SKM-1 (cell line): ENCODE results near the gene LITAFD.
"Not testable (repeated sequence)": the region's sequence is repeated elsewhere in the genome, so short reads cannot be mapped to it uniquely, and the experiment has no call there.

Experiments
- DNase-seq: peaks from one replicate; lab custom pipeline; 2025; ENCODE audit not compliant: unreplicated experiment; lab: John Stamatoyannopoulos, UW

LITAFD gene

GRCh38 chr16:8882041-8882617, at the start of gene LITAFD:
LITAFD (plus strand) TSS chr16:8882351; CDS start chr16:8884356, 2,005 bp downstream.
- no peak for DNase-seq

DNA sequence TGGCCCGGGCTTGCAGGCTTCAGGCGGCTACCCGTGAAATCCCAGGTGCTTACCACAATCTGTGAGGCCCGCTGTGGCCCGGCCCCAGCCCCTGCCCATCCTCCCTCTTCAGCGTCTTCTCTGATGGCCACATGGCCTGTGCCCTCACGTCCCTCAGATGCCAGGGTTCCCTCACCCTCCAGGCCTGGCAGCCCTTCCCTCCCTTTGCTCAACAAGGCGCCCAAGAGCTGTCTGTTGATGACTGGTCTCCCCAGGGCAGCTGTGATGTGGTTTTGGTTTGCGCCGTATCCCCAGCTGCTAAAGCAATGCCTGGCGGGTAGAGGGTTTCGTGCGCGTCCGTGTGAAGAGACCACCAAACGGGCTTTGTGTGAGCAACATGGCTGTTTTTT, 49.4 kb upstream of the LITAFD start:
- no peak for DNase-seq

DNA sequence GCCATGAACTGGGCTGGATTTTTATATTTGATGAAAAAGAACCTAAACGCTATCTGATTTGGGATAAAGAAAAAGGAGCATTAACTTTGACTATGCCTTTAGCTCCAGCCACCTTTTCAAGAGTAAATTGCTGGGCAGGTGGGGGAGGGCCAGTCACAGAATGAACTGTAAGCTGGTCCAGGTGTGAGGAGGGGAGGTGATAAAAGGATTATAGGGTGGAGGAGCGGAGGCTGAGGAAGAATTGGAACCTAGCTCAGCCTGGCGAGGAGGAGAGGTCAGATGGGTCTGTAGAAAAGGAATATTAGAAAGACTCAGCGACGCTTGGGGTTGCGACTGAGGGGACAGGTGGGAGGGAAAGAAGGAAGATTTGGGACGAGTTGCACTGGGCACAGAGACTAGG, 45.4 kb upstream of the LITAFD start:
- DNase-seq, result not testable (repeated sequence)

- not testable (repeated sequence) for DNase-seq
These were observed 44.6 kb upstream of the LITAFD start for GRCh38 chr16:8837594-8837993.

GRCh38 chr16:8842016-8842415, 40.1 kb upstream of the LITAFD start:
- not testable (repeated sequence) for DNase-seq

DNA sequence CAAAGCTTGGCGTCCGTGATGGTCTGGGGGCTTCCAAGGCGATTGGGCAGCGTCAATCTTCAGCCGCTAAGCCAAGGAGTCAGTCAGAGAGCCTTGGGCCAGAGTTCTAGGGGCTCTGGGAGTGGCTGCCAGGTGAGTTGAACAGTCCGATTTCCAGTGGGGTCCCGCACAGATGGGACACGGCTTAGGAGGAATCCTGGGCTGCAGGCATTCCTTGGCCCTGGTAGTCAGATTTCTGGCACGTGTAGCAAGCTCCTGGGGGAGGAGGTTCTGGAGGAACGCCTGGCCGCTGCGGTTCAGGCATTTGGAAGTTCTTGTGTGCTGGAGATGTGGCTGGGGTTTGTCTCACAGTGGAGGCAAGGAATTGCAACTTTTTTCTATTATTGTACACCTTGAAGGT, 38.9 kb upstream of the LITAFD start:
- not testable (repeated sequence) for DNase-seq

DNA sequence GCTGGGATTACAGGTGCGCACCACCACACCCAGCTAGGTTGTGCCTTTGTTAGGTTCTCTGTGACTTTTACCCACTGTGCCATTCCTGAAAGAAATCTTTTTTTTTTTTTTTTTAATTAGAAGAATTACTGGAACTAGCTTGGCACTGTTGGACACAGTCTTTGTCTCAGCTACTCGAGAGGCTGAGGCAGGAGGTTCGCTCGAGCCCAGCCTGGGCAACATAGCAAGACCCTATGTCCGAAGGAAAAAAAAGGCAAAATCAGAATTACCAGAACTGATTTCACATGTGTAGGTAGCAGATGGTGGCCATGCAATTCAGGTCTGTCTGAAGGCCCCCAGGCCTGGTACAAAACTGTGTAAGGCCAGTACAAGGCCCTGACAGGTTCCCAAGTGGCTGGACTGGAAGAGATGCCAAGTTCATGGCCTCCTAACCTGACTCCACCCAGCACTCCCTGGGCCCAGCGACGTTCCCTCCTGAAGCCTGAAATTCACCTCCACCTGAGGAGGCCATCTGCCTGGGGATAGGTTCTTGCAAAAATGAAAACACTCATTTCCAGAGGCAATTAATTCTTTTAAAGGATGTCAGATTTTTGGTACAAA, 36.4 kb upstream of the LITAFD start:
- DNase-seq, result no peak

GRCh38 chr16:8846401-8846932, 35.7 kb upstream of the LITAFD start:
- no peak for DNase-seq

DNA sequence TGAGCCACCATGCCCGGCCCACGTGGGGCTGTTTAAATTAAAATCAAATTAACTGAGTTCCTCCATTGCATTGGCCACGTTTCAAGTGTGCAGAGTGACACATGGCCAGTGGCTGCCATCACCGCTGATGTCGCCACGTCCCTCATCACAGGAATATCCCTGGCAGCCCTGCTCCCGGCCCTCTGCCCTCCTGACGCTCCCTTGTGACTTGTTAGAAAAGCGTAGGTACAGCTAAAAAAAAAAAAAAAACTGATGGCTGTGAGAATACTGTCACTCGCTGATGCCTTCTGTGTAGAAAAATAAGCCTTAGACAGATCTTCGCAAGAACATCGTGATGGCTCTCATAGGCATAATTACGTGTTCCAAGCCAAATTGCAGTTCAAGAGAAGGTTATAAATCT, 35.0 kb upstream of the LITAFD start:
- no peak for DNase-seq

DNA sequence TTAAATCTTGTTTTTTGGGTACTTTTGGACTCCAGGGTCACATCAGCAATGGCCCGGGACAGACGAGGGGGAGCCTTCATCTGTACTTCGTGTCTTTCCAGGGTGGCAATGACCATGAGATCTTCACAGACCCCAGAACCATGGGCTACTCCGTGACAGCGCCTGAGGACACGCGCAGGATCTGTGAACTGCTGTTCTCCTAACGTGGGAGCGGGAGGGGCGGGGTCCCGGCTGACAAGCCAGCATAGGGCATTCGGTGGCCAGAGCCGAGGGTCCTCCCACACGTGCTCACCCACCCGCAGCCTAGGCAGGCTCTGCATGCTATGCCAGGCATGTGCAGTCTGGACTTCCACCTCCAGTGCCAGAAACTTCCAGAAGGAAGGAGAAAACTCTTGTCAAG, 34.5 kb upstream of the LITAFD start:
- no peak for DNase-seq

GRCh38 chr16:8848231-8848938, 33.8 kb upstream of the LITAFD start:
- DNase-seq, result no peak

GRCh38 chr16:8848939-8849391, 33.2 kb upstream of the LITAFD start:
- no peak for DNase-seq

- DNase-seq, result no peak
These were observed 32.6 kb upstream of the LITAFD start for GRCh38 chr16:8849411-8850011.

- DNase-seq, result peak; percentile 45
These were observed 31.8 kb upstream of the LITAFD start for GRCh38 chr16:8850279-8850885.

DNA sequence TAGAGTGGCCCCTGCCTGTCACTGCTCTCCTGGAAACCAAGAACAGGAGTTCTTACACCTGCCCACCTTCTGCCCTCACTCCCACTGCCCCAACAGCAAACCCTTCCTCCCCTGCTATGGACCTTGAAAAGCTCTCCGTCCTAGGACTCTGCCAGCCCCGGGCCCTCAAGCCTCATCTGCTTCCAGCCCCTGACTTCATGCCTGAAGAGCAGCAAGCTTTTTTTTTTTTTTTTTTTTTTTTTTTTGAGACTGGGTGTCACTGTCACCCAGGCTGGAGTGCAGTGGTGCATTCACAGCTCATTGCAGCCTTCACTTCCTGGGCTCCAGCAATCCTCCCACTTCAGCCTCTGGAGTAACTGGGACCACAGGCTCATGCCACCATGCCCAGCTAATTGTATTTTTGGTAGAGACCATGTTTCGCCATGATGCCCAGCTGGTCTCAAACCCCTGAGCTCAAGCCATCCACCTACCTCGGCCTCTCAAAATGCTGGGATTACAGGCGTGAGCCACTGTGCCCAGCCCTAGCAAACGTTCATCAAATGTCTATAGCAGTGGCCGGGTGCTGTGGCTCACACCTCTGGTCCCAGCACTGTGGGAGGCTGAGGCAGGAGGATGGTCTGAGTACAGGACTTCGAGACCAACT, 30.3 kb upstream of the LITAFD start:
- no peak for DNase-seq

- DNase-seq, result no peak
These were observed 29.6 kb upstream of the LITAFD start for GRCh38 chr16:8852534-8852933.

GRCh38 chr16:8853150-8853549, 29.0 kb upstream of the LITAFD start:
- no peak for DNase-seq

- DNase-seq, result no peak
These were observed 28.5 kb upstream of the LITAFD start for GRCh38 chr16:8853611-8854010.

DNA sequence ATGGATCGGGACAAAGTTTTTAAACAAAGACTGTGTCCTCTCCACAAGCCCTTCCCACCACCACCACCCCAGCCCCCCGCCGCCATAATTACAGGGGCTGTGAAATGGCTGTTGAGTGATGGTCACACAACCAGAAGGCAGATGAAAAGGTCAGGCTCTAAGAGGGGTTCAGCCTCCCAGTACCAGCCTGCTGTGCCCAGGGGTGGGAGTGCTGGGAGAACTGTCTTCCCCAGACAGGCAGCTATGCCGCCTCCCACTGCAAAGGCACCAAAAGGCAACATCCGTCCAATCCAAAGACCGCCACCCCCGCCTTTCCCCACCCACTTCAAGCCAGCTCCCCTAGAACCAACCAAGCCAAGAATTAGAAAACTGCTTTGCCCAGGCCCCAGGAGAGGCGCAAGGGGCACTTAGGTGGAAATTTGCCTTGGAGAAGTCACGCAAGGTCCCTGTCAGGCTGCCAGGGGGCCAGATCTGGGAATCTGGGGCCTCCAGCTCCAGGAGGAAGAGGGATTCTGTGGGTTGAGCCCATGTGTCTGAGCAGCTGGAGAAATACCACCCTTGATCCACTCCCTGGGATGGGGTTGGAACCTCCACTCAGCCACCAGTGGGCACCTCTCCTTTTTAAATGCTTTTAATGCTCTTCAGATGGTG, 27.7 kb upstream of the LITAFD start:
- DNase-seq, result no peak

DNA sequence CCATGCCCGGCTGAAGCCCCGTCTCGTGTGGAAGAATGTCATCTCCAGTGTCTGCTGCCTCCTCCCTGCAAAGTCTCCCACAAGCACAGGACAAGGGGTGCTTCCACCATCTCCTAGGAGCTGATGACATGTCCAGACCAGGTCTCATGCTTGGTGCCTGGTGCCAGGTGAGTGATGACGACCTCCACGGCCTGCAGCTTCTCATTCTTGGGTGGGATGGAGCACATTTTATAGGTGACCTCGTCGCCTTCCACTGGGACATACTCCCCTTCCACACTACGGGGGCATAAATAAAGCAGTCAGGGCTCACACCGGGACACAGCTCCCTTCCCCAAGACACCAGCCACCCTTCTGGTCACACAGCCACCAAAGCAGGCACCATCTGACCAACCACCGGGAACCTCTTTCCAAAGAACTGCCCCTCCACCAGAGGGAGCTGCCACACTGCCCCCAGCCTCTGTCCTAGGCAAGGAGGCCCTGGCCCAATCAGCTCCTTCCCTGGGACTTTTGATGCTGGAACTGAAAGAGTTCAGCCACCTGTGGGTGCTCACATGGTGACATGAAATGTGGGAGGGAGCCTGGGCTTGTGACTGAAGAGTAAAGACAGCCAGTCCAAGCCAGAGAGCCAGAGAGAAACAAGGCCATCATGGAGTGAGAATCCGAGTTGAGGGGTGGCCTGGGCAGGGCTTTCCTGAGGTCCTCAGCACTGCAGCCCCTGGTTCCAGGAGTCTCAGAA, 26.9 kb upstream of the LITAFD start:
- no peak for DNase-seq
